Measurements from ENCODE around the gene WIPF2.
"Not testable (repeated sequence)": the region's sequence is repeated elsewhere in the genome, so short reads cannot be mapped to it uniquely, and the experiment has no call there.

Gene WIPF2

DNA sequence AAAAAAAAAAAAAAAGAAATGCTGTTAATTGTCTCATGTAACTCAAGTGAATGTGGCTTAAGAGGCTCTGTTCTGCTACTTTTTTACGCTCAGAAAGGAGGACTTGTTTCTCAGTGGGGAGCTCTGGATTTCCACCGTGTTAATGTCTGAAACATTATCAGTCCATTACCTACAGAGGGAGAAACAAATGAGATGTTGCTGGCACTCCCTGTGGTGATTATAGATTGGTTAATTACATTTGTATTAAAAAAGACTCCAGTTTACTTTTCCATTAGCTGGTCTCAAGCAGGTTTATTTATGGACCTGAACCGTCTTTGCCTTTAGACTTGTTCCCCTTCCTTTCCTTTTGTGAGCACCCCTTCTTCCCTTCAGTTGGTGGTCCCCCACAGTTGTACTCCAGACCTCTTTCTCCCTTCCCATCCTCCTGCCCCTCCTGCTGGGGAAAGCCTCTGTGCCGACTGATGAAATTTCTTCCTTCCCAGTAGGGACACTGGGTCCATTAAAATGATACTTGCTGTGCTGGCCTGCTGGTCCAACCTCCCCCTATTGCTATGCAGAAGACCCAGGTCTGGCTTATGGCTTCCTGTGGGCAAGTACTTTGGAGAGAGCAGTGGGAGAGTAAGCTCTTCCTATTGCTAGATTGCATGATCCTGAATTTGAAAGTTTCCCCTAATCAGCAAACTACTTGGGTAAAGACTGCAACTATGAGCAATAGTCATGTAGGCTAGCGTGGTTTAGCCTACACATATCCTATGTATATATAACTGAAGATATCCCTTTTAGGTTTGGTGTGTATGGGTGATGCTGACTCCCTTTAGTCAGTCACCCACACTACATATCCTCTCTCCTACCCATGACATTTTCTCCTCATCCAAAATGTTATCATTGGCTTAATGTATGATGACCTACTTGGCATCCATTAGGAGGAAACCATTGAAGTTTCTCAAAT lies 76.7 kb downstream of the WIPF2 start:
- DNase-seq (ENCODE audit: low read depth in 2 of 2): no peak

DNA sequence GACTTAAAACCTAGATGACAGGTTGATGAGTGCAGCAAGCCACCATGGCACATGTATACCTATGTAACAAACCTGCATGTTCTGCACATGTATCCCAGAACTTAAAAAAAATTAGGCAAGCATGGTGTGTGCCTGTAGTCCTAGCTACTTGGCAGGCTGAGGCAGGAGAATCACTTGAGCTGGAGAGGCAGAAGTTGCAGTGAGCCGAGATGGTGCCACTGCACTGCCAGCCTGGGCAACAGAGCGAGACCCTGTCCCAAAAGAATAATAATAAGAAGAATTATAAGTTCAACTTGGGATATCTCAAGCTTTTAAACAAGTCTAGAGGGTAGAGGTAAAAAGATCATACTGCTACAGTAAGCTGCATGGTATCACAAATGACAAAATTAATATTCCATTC lies 78.4 kb downstream of the WIPF2 start:
- DNase-seq (ENCODE audit: low read depth in 2 of 2): no peak

DNA sequence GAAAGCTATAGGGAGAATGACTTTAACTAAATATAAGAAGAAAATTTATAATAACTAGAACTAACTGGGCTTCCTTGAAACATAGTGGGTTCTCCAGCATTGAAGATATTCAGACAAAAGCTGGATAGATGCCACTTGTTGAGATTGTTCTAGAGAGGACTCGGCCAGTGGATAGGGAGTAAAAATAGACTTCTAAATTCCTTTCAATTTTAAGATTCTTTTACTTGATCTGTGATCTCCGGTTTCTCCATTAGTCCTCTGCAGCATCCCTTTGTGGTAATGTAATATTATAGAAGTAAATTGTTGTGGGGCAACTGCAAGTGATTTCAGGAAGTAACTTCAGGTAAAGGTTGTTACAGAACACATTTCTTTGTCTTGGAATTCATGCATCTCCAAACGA lies 79.6 kb downstream of the WIPF2 start:
- no peak for DNase-seq (ENCODE audit: low read depth in 2 of 2)

DNA sequence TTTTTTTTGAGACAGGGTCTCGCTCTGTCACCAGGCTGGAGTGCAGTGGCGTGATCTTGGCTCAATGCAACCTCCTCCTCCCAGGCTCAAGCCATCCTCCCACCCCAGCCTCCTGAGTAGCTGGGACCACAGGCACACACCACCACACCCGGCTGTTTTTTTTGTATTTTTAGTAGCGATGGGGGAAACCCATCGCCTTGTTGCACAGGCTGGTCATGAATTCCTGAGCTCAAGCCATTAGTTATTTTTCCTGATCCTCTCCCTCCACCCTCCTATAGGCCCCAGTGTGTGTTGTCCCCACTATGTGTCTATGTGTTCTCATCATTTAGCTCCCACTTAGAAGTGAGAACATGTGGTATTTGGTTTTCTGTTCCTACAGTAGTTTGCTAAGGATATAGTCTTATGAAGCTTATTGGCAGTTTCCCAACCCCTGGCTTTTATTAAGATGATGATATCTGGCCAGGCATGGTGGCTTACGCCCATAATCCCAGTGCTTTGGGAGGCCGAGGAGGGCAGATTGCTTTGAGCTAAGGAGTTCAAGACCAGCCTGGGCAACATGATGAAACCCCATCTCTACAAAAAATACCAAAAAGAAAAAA lies 80.2 kb downstream of the WIPF2 start:
- not testable (repeated sequence) for DNase-seq (ENCODE audit: low read depth in 2 of 2)

DNA sequence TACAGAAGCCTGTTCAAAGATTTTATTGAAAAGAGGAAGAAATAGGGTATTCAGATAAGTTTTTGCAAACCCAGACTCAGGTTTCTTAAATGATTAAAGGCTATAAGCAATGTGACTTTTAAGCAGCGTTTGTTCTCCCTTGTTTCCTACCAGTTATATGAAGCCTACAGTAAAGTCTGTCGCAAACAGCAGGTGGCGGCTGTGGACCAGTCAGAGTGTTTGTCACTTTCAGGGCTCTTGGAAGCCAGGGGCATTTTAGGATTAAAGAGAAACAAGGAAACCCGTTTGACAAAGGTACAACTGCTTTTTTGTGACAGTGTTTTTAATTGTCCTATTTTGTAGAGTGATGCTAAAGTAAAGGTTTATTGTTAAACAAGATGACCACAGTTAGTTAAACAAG lies 82.2 kb downstream of the WIPF2 start:
- no peak for DNase-seq (ENCODE audit: low read depth in 2 of 2)

DNA sequence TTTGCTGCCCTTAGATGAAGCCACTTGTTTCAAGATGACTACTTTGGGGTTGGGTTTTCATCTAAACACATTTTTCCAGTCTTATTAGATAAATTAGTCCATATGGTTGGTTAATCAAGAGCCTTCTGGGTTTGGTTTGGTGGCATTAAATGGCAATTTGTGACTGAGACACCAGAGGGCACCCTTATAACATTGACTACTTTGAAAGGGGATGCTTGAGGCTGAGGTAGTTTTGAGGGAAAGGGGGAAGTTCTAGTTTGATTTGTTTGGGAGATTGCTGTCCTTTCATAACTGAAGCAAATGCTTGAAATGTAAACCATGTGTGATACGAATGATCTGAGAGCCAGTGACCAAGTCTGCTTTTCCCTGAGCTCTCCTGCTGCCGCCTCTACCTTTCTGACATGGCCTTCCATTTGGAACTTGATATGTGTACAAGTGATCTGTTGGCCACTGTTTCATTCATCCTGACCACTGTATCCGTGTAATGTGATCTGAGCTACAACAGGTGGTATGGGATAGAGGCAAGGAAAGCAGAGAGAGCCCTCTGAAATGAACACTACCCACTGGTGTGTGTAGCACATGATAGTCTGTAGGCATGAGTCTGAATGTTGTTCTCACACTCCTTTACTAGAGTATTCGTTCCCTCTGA lies 84.0 kb downstream of the WIPF2 start:
- DNase-seq (ENCODE audit: low read depth in 2 of 2): no peak

DNA sequence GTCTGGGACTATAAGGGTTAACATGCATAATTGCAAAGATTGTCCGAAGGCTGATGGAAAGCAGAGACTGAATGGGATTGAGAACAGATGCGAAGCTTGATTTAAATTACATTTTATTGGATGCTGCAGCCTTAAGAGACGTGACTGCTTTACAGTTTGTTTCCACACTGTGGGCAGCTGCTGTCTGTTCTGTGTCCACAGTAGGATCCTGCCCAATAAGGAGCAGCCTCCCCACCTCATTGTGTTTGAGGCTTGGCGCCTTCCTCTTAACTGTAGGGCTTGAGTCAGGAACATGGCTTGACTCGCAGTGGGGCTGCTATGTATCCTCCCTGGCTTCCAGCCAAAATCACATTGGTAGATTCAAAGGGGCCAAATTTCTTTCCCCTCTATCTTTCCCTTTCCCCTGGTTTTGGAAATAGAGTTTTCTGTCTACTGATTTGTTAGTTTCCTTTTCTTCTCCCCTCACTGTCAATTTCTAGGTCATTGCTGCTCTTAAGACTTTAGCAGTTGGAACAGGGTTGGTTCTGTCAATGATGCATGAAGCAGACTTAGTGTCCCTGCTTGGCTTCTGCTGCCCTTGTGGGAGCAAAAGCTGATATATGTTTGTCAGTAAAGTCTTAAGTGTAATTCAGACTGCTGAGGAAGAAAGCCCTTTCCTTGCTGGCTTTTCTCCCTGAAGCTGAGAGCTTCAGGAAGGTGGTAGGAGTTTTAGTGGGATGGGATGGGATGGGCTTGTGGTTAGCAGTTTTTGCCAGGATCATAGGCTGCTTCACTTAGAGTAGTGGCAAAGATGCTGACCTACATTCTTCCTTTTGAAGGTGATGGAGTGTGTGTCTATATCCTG lies 84.8 kb downstream of the WIPF2 start:
- DNase-seq (ENCODE audit: low read depth in 2 of 2): no peak

DNA sequence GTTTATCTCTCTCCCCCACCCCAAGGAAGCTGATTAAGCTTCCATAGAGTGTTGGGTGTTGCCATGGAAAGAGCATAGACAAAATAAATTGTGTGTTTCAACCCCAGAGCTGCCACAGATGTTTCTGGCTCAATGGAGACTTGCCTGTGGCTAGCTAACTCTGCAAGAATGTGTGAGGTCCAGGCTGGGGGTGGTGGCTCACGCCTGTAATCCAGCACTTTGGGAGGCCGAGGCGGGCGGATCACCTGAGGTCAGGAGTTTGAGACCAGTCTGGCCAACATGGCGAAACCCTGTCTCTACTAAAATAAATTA lies 85.4 kb downstream of the WIPF2 start:
- DNase-seq (ENCODE audit: low read depth in 2 of 2): not testable (repeated sequence)

DNA sequence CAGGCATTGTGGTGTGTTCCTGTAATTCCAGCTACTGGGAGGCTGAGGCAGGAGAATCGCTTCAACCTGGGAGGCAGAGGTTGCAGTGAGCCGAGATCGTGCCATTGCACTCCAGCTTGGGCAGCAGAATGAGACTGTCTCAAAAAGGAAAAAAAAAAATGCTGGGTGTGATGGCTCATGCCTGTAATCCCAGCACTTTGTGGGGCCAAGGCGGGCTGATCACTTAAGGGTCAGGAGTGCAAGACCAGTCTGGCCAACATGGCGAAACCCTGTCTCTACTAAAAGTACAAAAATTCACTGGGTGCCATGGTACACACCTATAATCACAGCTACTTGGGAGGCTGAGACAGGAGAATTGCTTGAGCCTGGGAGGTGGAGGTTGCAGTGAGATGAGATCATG lies 85.8 kb downstream of the WIPF2 start:
- DNase-seq (ENCODE audit: low read depth in 2 of 2): not testable (repeated sequence)

DNA sequence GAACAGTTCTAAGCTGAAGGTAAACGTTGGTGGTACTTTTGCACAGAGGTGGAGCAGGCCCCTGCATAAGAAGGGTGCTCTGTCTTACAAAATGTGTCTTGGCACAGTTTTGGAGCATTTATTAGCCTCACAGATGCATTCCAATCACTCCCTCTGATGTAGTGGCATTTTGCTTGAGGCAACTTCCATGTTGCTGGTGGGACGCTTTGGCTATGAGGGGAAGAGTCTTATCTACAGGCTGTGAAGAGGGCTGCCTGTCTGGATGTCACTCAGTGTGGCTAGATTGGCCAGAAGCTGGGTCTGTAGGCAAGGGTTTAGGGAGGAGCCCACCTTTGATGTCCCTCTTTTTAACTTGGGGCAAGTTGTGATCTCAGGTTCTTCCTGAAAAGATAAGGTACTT lies 87.3 kb downstream of the WIPF2 start:
- DNase-seq (ENCODE audit: low read depth in 2 of 2): no peak

DNA sequence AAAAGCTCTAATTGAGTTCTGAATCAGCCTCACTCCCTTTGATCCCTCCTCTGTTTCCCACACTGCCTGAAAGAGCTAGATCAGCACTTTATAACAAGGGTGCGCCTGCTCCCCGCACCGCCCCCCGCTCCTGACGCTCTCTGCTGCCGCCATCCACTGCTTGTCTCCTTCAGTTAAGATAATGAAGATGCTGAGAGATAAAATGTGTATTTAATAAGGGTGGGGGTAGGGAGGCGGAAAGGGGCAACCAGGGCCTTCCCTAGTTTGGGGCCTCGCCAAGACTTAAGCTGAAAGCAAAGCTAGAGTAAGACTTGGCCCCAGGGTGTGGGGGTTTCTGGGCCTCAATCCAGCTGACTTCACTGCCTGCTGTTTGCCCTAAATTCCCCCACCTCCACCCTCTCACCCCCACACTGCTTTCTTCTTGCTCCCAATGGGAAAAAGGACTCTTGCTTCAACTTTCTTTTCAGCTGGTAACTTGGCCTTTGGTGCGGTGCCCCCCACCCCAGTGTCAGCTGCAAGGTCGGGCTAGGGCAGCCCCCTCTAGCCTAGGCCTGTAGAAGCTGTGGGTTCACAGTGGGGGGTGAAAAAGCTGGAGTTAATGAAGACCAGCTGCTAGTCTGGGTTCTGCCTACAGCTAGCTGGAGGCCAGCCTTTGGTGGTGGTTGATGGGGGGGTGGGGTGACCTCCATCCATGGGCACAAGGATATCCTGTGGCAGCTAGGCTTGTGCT lies 88.1 kb downstream of the WIPF2 start:
- DNase-seq (ENCODE audit: low read depth in 2 of 2): no peak

DNA sequence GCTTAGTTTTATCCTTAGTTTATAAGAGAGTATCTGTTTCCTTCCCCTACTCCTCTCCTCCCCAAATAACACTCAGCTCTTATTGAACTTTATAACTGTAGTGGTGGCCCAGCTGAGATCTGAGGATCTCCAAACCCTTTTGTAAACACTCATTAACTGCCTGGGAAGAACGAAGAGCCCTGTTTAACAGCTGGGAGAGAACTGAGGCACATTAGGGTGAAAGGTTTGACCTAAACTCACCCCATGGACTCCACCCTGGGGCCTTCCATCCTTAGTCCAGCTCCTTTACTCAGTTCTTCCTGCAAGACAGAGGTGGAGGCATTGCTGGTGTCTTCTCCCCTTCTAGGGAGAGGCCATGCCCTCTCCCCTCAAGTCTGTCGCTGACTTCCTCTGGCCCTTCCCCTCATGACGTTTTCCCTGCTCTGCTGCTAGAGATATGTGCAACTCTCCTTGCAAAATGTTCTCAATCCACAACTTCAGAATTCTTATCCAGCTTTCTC lies 88.7 kb downstream of the WIPF2 start:
- DNase-seq (ENCODE audit: low read depth in 2 of 2): no peak

DNA sequence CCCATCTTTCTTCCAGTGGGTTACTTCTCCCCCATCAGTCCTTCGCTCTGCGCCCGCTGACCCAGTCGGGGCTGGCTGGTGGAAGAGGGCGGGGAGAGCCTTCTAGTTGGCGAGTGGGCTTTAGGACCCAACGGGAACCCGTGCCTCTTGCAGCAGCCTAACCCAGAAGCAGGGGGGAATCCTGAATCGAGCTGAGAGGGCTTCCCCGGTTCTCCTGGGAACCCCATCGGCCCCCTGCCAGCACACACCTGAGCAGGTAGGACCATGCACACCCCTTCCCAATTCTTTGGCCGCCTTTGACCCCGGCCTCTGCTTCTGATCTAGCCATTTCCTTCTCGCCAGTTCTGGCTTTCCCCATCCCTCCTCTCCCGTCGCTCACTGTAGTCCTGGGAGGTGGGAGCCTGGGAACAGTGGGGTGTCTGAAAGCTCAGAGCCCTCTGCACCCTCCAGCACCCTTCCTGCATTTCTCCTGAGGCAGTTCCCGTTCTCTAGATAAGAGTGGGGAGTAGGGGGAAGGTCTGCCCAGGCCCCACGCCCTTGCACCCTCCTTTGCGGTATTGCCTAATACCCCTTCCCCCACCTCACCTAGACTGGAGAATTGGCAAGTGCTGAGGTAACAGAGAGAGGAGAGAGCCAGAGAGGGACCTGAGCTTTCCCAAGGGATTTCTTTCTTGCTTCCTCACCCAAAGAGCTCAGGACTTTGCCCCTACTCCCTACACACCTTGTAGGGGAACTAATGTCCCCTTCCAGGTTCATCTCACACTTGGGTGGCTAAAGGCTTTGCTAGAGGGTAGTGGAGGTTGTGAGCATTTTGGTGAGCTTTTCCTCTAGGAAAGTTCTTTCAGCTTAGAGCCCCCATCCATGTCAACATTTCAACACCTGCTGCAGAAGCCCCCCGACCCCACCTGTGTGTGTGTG lies 90.2 kb downstream of the WIPF2 start, which contains the start of gene RARA:
RARA (plus strand) TSS at position 150 of the 918 bp plus-strand sequence. CDS start 22,039 bp downstream, outside the sequence.
- DNase-seq (ENCODE audit: low read depth in 2 of 2): no peak

DNA sequence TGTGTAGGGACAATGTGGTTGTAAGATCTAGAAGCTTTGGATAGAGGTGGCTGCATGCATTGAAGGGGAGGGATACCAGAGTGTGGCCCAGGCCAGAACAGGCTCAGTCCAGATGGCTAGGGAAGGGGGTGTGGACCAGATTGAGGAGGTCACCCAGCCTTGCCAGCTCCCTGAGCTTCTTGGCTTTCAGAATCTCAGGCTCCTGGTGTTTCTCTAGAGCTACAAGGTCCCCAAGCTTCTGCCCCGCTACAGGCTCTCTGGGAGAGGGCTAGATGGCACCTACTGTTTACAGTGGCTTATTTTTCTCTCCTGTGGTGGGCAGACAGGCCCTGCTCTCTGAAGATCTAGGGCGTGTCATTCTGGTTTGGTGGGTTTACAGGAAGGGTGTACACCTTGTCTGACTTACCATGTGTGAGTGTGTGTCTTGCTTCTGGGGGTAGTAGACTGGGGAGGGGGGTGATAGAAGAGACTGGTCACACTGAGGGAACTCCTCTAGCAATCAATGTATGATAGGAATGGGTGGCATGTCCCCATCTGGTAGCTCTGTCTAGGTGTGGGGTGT lies 90.9 kb downstream of the WIPF2 start:
- DNase-seq (ENCODE audit: low read depth in 2 of 2): no peak

DNA sequence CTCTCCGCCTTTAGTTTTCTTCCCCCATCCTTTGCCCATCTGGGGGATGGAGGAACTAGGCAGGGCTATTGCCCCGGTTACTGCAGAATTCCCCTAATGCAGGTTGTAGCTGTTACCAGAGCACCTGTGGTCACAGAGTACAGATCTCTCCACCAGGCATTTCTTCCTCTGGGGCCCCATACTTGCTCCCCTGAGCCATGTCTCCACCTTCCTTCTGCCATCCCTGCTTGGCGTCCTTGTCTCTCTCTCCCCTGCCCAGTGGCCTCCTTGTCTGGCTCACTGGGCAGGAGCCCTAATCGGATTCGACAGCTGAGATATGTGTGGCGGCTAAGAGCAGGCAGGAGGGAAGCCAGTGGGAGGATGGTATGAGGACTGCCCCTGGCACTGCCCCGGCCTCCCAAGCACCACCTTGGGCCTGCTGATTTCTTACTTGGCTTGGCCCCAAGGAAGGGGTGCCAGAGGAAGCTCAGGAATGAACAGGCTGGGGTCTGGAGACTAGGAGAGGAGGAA lies 91.8 kb downstream of the WIPF2 start:
- DNase-seq (ENCODE audit: low read depth in 2 of 2): no peak

DNA sequence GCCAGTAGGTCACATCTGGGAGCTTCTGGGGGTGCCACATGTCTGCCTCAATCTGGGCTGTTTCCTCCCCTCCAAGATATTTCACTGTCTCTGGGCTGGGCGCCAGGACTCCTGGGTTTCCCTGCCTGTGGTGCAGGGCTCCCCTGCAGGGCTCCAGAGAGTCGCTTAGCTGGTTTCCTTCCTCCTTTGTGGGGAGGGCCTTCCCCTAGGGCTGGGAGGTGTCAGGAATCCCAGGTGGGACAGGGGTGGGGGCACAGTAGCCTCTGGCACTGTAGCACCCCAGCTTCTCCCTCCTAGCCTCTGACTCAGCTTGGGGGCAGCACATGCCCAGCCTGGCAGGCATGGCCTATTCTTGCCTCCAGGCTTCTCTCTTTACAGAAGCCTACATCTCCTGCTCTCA lies 92.5 kb downstream of the WIPF2 start:
- DNase-seq (ENCODE audit: low read depth in 2 of 2): no peak

DNA sequence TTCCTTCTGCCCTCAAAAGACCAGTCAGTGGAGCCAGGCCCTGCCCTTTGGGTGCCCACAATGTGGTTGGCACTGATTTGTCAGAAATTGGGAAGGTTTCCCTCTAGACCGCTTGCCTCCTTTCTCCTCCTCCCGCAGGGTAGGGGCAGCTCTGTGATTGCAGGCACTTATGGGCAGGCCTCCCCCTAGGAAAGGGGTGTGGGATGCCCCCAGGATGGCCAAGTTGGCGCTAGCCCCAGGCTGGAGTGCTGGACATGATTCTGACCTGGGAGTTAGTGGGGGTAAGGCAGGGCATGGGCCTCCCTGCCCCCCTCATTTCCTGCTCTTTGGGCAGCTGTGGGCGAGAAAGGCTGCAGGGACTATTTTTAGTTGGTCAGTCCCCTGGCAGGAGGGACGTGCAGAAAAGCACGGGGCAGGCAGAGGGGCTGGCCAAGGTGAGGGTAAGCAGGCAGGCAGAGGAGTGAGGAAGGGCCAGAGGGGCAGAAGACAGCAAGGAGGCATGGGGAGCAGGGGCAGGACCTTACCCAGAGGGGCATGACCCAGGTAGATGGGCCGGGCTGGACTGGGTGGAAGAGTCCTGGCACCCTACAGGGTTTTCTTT lies 93.1 kb downstream of the WIPF2 start:
- no peak for DNase-seq (ENCODE audit: low read depth in 2 of 2)

DNA sequence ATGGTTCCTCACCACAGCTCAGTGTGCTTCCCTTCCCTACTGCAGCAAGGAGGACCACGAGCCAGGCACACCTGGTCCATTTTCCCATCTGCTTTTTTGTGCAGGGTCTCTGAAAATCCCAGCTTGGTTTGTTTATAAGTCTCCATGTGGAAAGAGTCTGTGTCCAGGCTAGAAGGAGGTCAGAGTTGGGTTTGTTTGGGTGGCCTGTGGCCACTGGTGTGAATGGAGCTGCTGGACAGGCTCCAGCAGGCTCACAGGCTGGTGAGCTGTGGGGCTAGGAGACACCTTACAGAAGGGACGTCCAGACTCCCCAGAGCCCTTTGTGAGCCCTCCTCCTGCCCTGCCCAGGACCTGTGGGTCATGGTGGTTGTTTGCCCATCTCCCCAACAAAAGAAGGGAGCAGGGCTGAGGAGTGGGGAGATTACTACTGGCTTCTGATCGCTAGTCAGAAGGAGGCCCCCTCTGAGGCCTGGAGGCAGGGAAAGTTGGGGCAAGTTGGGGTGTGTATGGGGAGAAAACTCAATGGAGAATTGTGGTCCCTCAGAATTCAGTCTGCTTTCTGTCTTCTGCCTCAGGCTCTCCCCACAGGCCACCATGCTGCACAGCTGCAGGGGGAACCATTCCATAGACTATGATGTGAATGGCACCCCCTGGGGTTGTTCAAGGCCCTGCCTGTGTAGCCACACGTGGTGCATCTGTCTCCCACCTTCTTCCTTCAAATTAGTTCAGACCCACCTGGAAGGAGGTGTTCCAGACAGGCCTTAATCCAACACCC lies 94.0 kb downstream of the WIPF2 start:
- no peak for DNase-seq (ENCODE audit: low read depth in 2 of 2)
